ENCODE data around the gene MVB12B.

The MVB12B gene

DNA sequence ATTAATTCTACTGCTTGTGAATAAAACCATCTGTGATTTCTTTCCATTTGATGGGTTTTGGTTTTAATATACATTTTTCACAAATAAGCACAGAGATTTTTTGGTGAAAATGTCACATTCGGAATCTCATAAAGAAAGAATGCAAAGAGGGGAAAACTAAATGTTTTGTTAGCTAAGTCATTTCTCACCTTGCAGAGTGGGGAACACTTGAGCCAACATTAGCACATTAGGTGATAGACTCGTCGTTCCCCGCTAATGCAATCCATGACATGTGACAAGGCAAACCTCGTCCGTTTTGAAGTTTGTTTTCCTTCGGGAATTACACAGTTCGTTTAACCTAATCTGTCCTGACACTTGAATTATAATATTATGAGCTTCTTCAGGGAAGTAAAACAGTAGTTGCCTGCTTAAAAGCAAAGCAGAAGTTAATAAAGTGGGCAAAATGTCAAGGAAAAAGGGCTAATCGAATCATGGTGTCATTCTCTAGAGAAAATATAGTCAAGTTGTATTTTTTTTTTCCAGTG, 191.3 kb downstream of the MVB12B start:
- Histone ChIP-seq H3K4me3 (ENCODE audit: low read depth, low read length) (no peak overlapping the region), H3K14ac (ENCODE audit: low read length) (no peak overlapping the region), H3K36me3 (ENCODE audit: control insufficient read depth in 1 of 2, insufficient read depth in 2 of 2, low read length in 2 of 2) (no peaks in the 10 kb centered on the region), H2BK120ac (ENCODE audit: insufficient read depth, low read length, poor library complexity) (no peak overlapping the region), H2AFZ (ENCODE audit: insufficient read depth, low read length, poor library complexity) (no peak overlapping the region), H3K79me2 (ENCODE audit: control insufficient read depth, insufficient read depth, low read length, poor library complexity) (peaks cover 3% of the 10 kb centered on the region), H4K8ac (ENCODE audit: low read depth, low read length) (no peak overlapping the region), H3K4ac (ENCODE audit: low read depth, low read length) (no peak overlapping the region), H3K9ac (ENCODE audit: low read length) (no peak overlapping the region), H3K18ac (ENCODE audit: low read length) (no peak overlapping the region), H4K91ac (ENCODE audit: low read depth, low read length) (no peak overlapping the region), H3K27ac (ENCODE audit: low read depth, low read length) (no peak overlapping the region), H2AK5ac (ENCODE audit: low read length) (no peak overlapping the region), H2BK5ac (ENCODE audit: low read depth, low read length, poor library complexity) (no peak overlapping the region), H3K9me3 (ENCODE audit: insufficient read depth, low read depth, low read length) (no peaks in the 10 kb centered on the region), H3K27me3 (ENCODE audit: insufficient read depth, low read length) (no peaks in the 10 kb centered on the region), H3K23ac (ENCODE audit: low read length) (no peak overlapping the region), H3K4me1 (ENCODE audit: control insufficient read depth in 1 of 2, insufficient read depth in 2 of 2, low read length in 2 of 2) (peaks cover 27 to 30% of the 10 kb centered on the region in 2 experiments), H3K79me1 (ENCODE audit: low read length) (peaks cover 29% of the 10 kb centered on the region), H3K4me2 (ENCODE audit: low read length) (no peak overlapping the region), H2BK12ac (ENCODE audit: low read length) (no peak overlapping the region), H4K12ac (ENCODE audit: low read depth, low read length) (no peak overlapping the region)
- no peak for DNase-seq
- no CpG with 5 or more reads among the region's 9 CpGs for WGBS (ENCODE audit: extremely low coverage, insufficient coverage, insufficient read length)

DNA sequence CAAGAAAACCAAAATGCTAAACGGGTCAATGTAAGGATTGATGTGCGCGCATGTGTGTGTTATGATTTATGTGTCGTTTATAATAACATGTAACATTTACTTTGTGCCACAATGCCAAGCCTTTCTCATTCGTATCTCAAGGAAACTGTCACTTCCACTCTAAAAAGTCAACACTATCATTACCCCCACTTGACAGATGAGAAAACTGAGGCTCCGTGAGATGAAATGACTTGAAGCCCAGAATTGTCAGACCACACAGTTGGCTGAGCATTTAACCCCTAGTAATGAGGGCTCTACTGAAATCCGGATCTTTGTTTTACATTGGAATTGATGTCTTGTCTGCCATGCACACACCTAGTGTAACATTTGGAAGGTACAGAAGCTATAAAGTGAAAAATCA, 192.1 kb downstream of the MVB12B start:
- Histone ChIP-seq H3K79me2 (ENCODE audit: control insufficient read depth, insufficient read depth, low read length, poor library complexity) (peaks cover 2% of the 10 kb centered on the region), H3K27me3 (ENCODE audit: insufficient read depth, low read length) (no peaks in the 10 kb centered on the region), H3K36me3 (ENCODE audit: control insufficient read depth in 1 of 2, insufficient read depth in 2 of 2, low read length in 2 of 2) (no peaks in the 10 kb centered on the region), H3K9me3 (ENCODE audit: insufficient read depth, low read depth, low read length) (no peaks in the 10 kb centered on the region), H3K14ac (ENCODE audit: low read length) (no peak overlapping the region), H3K4me3 (ENCODE audit: low read depth, low read length) (no peak overlapping the region), H3K23ac (ENCODE audit: low read length) (no peak overlapping the region), H3K18ac (ENCODE audit: low read length) (no peak overlapping the region), H3K4me1 (ENCODE audit: control insufficient read depth in 1 of 2, insufficient read depth in 2 of 2, low read length in 2 of 2) (peaks cover 22 to 25% of the 10 kb centered on the region in 2 experiments), H3K9ac (ENCODE audit: low read length) (no peak overlapping the region), H2AFZ (ENCODE audit: insufficient read depth, low read length, poor library complexity) (no peak overlapping the region), H3K79me1 (ENCODE audit: low read length) (peaks cover 24% of the 10 kb centered on the region), H4K12ac (ENCODE audit: low read depth, low read length) (no peak overlapping the region), H2AK5ac (ENCODE audit: low read length) (no peak overlapping the region), H2BK120ac (ENCODE audit: insufficient read depth, low read length, poor library complexity) (no peak overlapping the region), H4K91ac (ENCODE audit: low read depth, low read length) (no peak overlapping the region), H2BK12ac (ENCODE audit: low read length) (no peak overlapping the region), H3K4ac (ENCODE audit: low read depth, low read length) (no peak overlapping the region), H3K27ac (ENCODE audit: low read depth, low read length) (no peak overlapping the region), H3K4me2 (ENCODE audit: low read length) (no peak overlapping the region), H4K8ac (ENCODE audit: low read depth, low read length) (no peak overlapping the region), H2BK5ac (ENCODE audit: low read depth, low read length, poor library complexity) (no peak overlapping the region)
- DNase-seq: no peak
- no CpG with 5 or more reads among the region's 7 CpGs for WGBS (ENCODE audit: extremely low coverage, insufficient coverage, insufficient read length)

DNA sequence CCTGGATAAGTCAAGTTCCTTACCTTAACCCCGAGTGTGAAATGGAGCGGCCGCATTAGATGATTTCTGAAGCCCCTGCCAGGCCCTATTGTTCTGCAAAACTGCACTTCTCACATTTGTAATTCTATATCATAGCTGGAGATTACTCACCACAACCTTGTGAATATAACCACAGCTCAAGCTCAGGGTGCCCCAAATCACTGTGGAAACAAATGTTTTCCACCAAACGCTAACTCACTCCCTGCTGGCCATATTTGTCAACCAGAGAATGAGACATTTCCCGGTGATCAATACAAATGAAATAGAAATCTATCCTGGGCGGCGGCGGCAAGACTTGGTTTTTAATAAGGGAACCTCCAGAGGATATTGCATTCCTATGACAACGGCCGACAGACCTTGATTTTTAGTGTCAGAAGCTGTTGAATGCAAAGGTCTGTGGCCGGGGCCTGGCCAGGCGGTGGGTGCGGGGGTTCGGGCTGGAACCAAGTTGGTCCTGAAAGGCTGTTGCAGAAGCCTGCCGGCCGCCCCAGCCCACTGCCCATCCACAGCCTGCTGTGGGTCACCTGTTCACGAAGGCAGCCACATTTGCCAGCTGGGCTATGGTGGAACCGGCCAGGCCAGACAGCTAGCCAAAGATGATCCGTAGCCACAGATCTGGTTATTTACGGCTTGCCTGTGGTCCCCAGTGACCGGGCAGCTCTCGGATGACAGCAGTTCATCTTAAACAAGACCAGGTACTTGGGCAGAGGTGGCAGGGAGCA, 193.2 kb downstream of the MVB12B start:
- Histone ChIP-seq H3K4me1 (ENCODE audit: control insufficient read depth in 1 of 2, insufficient read depth in 2 of 2, low read length in 2 of 2) (peaks cover 16 to 19% of the 10 kb centered on the region in 2 experiments), H4K91ac (ENCODE audit: low read depth, low read length) (peak overlapping the region; percentile 55), H3K23ac (ENCODE audit: low read length) (no peak overlapping the region), H3K79me2 (ENCODE audit: control insufficient read depth, insufficient read depth, low read length, poor library complexity) (no peaks in the 10 kb centered on the region), H3K9ac (ENCODE audit: low read length) (no peak overlapping the region), H2AK5ac (ENCODE audit: low read length) (peak overlapping the region; percentile 52), H3K36me3 (ENCODE audit: control insufficient read depth in 1 of 2, insufficient read depth in 2 of 2, low read length in 2 of 2) (no peaks in the 10 kb centered on the region), H2BK120ac (ENCODE audit: insufficient read depth, low read length, poor library complexity) (peak overlapping the region; percentile 18), H3K18ac (ENCODE audit: low read length) (no peak overlapping the region), H3K4me2 (ENCODE audit: low read length) (no peak overlapping the region), H3K79me1 (ENCODE audit: low read length) (peaks cover 18% of the 10 kb centered on the region), H4K12ac (ENCODE audit: low read depth, low read length) (no peak overlapping the region), H2BK12ac (ENCODE audit: low read length) (peak overlapping the region; percentile 63), H3K14ac (ENCODE audit: low read length) (peak overlapping the region; percentile 7), H2AFZ (ENCODE audit: insufficient read depth, low read length, poor library complexity) (no peak overlapping the region), H3K27ac (ENCODE audit: low read depth, low read length) (no peak overlapping the region), H3K27me3 (ENCODE audit: insufficient read depth, low read length) (no peaks in the 10 kb centered on the region), H2BK5ac (ENCODE audit: low read depth, low read length, poor library complexity) (no peak overlapping the region), H3K4ac (ENCODE audit: low read depth, low read length) (no peak overlapping the region), H3K9me3 (ENCODE audit: insufficient read depth, low read depth, low read length) (no peaks in the 10 kb centered on the region), H3K4me3 (ENCODE audit: low read depth, low read length) (no peak overlapping the region), H4K8ac (ENCODE audit: low read depth, low read length) (no peak overlapping the region)
- DNase-seq: no peak
- no CpG with 5 or more reads among the region's 22 CpGs for WGBS (ENCODE audit: extremely low coverage, insufficient coverage, insufficient read length)

DNA sequence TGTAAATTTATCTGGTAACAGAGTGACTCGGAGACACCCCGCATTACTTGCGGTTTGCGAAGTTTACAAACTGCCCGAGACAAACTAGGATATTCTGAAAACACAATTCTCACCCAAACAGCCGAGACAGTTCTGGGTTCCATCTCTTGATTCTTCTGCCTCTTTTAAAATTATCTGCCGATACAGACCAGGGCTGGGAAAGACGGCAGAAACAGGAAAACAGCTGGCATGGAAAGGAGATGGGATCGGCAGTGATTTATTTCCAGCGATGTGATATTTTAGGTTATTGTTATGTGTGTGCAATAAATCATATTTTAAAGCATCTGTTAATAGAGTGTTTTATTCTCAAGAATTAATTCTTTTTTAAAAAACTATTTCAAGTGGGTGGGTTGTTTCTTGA, 193.8 kb downstream of the MVB12B start:
- no peak overlapping the region for H3K14ac ChIP-seq (ENCODE audit: low read length)
- no peak overlapping the region for H3K4ac ChIP-seq (ENCODE audit: low read depth, low read length)
- no peak overlapping the region for H3K4me3 ChIP-seq (ENCODE audit: low read depth, low read length)
- no peak overlapping the region for H4K91ac ChIP-seq (ENCODE audit: low read depth, low read length)
- no peak overlapping the region for H2AK5ac ChIP-seq (ENCODE audit: low read length)
- H3K18ac ChIP-seq (ENCODE audit: low read length): no peak overlapping the region
- no CpG with 5 or more reads among the region's 10 CpGs for WGBS (ENCODE audit: extremely low coverage, insufficient coverage, insufficient read length)
- H3K4me1 ChIP-seq (ENCODE audit: control insufficient read depth in 1 of 2, insufficient read depth in 2 of 2, low read length in 2 of 2): peaks cover 15 to 16% of the 10 kb centered on the region in 2 experiments
- H2BK120ac ChIP-seq (ENCODE audit: insufficient read depth, low read length, poor library complexity): no peak overlapping the region
- H2BK12ac ChIP-seq (ENCODE audit: low read length): no peak overlapping the region
- no peak for DNase-seq
- no peaks in the 10 kb centered on the region for H3K27me3 ChIP-seq (ENCODE audit: insufficient read depth, low read length)
- H3K79me1 ChIP-seq (ENCODE audit: low read length): peaks cover 13% of the 10 kb centered on the region
- no peak overlapping the region for H3K27ac ChIP-seq (ENCODE audit: low read depth, low read length)
- no peaks in the 10 kb centered on the region for H3K79me2 ChIP-seq (ENCODE audit: control insufficient read depth, insufficient read depth, low read length, poor library complexity)
- H4K8ac ChIP-seq (ENCODE audit: low read depth, low read length): no peak overlapping the region
- no peak overlapping the region for H3K23ac ChIP-seq (ENCODE audit: low read length)
- H3K4me2 ChIP-seq (ENCODE audit: low read length): no peak overlapping the region
- H3K36me3 ChIP-seq (ENCODE audit: control insufficient read depth in 1 of 2, insufficient read depth in 2 of 2, low read length in 2 of 2): no peaks in the 10 kb centered on the region
- no peak overlapping the region for H4K12ac ChIP-seq (ENCODE audit: low read depth, low read length)
- H3K9ac ChIP-seq (ENCODE audit: low read length): no peak overlapping the region
- no peak overlapping the region for H2BK5ac ChIP-seq (ENCODE audit: low read depth, low read length, poor library complexity)
- H2AFZ ChIP-seq (ENCODE audit: insufficient read depth, low read length, poor library complexity): no peak overlapping the region
- H3K9me3 ChIP-seq (ENCODE audit: insufficient read depth, low read depth, low read length): no peaks in the 10 kb centered on the region
